Measurements from ENCODE around the gene AHNAK2.

DNA sequence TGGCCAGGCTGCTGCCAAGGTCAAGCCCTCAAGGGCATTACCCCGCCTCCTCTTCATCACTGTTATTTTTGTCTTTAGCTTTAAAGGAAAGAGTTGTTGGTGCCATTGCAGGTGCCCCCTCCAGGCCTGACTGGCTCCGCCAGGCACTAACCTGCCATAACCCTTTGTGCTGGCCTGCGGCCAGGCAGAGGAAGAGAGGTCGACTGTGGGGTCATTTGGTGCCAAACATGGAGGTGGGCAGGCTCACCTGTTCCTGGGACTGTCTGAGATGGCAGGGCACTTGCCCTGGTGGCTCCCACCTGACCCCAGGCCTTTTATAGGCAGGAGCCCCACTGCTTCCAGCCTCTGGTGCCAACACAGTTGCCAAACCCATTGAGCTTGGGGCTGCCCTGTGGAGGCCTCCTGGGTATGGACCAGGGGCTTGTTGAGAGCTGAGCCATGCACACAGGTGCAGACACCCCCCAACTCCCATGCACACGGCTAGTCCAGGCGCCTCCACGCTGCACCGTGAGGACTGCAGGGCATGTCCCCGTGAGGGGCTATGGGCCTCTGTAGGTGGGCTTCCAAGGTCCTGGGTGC lies 82.9 kb downstream of the AHNAK2 start:
- TF ChIP-seq, protein P1, sequence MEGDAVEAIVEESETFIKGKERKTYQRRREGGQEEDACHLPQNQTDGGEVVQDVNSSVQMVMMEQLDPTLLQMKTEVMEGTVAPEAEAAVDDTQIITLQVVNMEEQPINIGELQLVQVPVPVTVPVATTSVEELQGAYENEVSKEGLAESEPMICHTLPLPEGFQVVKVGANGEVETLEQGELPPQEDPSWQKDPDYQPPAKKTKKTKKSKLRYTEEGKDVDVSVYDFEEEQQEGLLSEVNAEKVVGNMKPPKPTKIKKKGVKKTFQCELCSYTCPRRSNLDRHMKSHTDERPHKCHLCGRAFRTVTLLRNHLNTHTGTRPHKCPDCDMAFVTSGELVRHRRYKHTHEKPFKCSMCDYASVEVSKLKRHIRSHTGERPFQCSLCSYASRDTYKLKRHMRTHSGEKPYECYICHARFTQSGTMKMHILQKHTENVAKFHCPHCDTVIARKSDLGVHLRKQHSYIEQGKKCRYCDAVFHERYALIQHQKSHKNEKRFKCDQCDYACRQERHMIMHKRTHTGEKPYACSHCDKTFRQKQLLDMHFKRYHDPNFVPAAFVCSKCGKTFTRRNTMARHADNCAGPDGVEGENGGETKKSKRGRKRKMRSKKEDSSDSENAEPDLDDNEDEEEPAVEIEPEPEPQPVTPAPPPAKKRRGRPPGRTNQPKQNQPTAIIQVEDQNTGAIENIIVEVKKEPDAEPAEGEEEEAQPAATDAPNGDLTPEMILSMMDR (IDR thresholded peaks at IDR 0.05), result no peak
- TF ChIP-seq EP300 (IDR thresholded peaks at IDR 0.05), result no peak
